HG02763 (cell line): ENCODE results near the gene TTLL8.
"Not testable (repeated sequence)": the region's sequence is repeated elsewhere in the genome, so short reads cannot be mapped to it uniquely, and the experiment has no call there.

Source experiments
- ATAC-seq: cut with Tn5 transposase; IDR thresholded peaks from one replicate; pipeline ENCODE4 v1.9.1; 2021; ENCODE audit warnings: mild to moderate bottlenecking, moderate library complexity; ENCODE audit not compliant: unreplicated experiment

The TTLL8 gene

DNA sequence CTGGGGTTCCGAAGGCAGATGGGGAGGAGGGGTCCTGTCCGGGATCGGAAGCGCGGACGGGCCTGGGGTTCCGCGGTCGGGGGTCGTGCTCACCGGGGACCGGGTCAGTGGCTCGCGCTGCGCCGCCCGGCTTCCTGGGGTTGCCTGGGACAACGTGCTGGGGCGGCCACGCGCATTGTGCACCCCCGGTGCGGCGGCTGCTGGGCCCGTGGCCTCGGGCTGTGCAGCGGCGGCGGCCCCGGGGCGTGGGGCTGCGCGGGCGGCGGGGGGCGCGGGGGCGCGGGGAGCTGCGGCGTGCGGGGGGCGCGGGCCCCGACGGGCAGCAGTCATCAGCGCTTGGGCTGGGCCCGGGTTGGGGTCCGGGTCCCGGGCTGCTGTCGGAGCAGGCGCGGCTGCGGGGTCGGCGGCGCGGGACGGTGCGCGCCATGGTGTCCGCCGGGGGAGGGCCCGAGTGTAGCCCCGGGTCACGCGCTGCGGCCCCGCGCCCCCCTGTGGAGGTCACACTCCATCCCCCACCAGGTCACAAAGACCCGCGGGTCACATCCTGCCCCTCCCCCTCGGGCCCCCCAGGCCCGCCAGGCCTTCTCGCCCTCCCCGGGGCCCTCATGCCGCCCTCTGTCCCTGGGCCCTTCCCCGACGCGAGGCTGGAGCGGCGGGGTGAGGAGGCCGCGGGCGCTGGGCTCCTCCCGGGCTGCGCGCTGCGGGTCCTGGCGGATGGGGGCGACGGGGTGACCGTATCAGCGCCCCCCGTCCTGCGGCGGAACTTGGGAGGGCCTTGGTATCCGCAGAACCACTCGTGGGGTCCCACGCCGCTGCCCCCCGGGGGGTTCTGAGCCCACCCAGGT is at the start of gene TTLL8:
Gene TTLL8, minus strand, starts transcription at position 238 of the 845 bp plus-strand sequence.
- ATAC-seq = no peak

DNA sequence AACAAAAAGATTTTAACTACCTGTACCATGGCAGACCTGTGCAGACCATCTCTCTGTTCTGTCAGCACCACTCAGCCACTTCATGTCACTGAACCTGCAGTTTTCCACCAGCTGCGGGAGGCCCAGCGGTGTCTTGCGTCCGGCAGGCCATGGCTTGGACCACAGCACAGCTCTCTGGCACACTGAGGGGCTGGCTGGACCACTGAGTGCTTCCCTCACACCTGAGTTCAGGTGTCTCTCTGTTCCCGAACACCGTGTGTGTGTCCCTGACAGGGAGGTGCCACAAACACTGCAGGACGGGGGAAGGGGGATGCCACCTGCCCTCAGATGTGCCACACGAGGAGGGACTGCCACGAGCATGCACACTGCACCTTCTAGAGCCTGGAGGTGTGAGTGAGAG is 49.4 kb upstream of the TTLL8 start:
- ATAC-seq = no peak

GRCh38 chr22:50105208-50106100 is 47.4 kb upstream of the TTLL8 start:
- ATAC-seq = no peak

GRCh38 chr22:50104141-50104544 is 46.0 kb upstream of the TTLL8 start:
- no peak for ATAC-seq

DNA sequence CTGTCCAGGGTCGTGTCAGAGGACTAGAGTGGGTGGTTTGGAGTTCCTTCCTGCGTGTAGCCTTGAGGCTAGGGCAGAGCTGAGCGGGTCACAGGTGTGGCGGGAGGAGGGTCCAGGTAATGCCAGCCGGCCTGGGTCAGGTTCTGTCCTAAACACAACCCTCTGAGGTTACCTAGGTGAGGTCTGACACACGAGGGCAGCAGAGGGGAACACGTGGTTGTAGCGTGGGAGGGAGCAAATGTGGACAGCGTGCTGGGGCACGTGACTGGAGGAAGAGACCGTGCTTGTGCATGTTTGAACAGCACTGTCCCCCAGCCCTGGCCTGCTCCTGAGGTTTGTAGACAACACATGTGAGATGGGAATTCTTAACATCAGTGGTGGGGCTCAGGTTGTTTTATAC is 44.8 kb upstream of the TTLL8 start:
- ATAC-seq = no peak

- no peak for ATAC-seq
Observed at GRCh38 chr22:50101870-50102565, 43.9 kb upstream of the TTLL8 start.

DNA sequence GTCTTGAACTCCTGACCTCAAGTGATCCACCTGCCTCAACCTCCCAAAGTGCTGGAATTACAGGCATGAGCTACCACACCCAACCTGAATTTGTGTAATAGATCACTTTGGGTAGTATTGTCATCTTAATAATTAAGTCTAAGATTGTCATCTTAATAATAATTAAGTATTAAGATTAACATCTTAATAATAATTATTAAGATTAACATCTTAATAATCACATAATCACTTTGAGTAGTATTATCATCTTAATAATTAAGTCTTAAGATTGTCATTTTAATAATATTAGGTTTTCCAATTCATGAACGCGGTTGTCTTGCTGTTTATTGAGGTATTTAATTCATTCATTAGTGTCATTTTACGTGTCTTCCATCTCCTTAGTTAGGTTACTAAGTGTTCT is 40.0 kb upstream of the TTLL8 start:
- ATAC-seq = no peak

GRCh38 chr22:50092342-50092741 is 34.2 kb upstream of the TTLL8 start:
- ATAC-seq = no peak

- ATAC-seq = no peak
Observed at GRCh38 chr22:50091092-50091768, 33.1 kb upstream of the TTLL8 start.

DNA sequence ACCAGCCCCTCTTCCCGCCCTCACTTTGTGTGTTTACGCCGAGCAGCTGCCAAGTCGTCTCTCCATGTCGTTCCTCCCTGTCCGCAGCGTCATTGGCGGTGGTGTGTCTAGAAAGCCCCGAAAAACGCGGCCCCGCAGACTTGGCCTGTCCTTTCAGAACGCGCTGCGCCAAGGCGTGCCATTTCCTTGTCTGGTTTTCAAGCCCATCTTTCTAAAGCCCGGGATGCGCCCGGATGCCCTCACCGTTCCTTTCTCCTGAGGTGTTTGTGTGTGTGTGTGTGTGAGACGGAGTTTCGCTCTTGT is 32.3 kb upstream of the TTLL8 start:
- no peak for ATAC-seq

- no peak for ATAC-seq
Observed at GRCh38 chr22:50089682-50090411, 31.7 kb upstream of the TTLL8 start, which contains the start of gene MOV10L1. Gene MOV10L1 (plus strand): TSS chr22:50090006. CDS start chr22:50090089, 83 bp downstream.

- ATAC-seq = no peak
Observed at GRCh38 chr22:50089231-50089630, 31.1 kb upstream of the TTLL8 start.

DNA sequence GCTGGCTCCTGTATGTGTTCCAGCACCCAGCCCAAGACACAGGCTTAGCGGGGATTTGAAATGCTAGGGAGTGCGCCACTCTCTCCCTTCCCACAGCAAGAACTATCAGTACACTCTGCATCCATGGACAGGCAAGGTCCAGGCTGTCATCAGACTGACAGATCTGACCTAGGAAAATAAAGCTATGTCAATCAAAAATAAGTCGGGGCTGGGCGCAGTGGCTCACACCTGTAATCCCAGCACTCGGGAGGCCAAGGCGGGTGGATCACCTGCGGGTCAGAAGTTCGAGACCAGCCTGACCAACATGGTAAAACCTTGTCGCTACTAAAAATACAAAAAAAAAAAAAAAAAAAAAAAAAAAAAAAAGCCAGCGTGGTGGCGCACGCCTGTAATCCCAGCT is 30.0 kb upstream of the TTLL8 start:
- ATAC-seq = no peak

- no peak for ATAC-seq
Observed at GRCh38 chr22:50087646-50088045, 29.5 kb upstream of the TTLL8 start.

- not testable (repeated sequence) for ATAC-seq
Observed at GRCh38 chr22:50086975-50087374, 28.9 kb upstream of the TTLL8 start.

GRCh38 chr22:50086526-50086925 is 28.4 kb upstream of the TTLL8 start:
- ATAC-seq = no peak

DNA sequence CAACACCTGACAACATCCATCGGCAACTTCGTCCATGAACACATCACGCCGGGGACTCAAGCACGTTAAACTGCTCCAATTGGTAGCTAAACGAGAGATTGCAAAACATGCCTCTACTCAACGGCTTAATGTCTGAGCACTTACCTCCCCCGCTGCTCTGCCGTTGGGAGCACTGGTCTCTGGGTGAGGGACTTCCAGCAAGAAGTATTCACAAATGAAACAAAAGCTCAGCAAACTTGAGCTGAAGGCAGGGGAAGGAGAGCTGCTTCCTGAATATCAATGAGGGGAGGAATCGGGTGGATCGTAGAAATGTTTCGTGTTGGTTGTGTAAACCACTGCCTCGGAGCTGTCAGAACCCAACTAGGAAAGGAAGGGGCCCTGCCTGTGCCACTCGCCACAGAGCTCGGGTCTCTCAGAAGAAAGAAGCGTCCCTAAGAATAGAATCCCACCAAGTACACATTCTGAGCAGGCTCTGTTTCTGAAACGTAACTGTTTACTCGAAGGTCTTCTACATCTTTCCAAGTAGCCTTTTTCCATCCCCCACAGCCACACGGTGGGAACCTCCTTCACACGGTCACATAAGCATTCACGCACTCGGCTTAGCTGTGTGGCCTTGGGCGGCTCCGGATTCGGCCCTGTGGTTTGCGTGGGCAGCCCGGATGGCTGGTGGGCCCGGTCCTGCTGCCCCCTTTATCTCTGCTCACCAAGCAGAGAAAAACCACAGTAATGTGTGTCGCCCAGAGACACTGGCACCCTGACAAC is 27.3 kb upstream of the TTLL8 start, which contains the start of gene MLC1:
Gene MLC1, minus strand, starts transcription at position 216 of the 762 bp plus-strand sequence. CDS start 524 bp downstream, outside the sequence.
- ATAC-seq = no peak

- ATAC-seq = no peak
Observed at GRCh38 chr22:50084614-50085021, 26.5 kb upstream of the TTLL8 start.

- ATAC-seq = no peak
Observed at GRCh38 chr22:50084080-50084477, 26.0 kb upstream of the TTLL8 start.
